HCEC 1CT (cell line): ENCODE measurements around the gene SLC38A10.

Source experiments
- DNase-seq: peaks from one replicate; pipeline ENCODE4 v3.0.0-alpha.2; 2017

Gene SLC38A10

GRCh38 chr17:81295676-81296381 is 722 bp upstream of the SLC38A10 start:
- peak; percentile 43 for DNase-seq

GRCh38 chr17:81294512-81295030 is 536 bp downstream of the SLC38A10 start:
- DNase-seq: no peak

GRCh38 chr17:81292450-81292849 is 2.7 kb downstream of the SLC38A10 start:
- no peak for DNase-seq

- peak; percentile 23 for DNase-seq
These were observed 3.4 kb downstream of the SLC38A10 start for GRCh38 chr17:81291662-81292061.

- no peak for DNase-seq
These were observed 4.9 kb downstream of the SLC38A10 start for GRCh38 chr17:81290230-81290629.

GRCh38 chr17:81289627-81290026 is 5.5 kb downstream of the SLC38A10 start:
- no peak for DNase-seq

- no peak for DNase-seq
These were observed 6.4 kb downstream of the SLC38A10 start for GRCh38 chr17:81288715-81289114.

GRCh38 chr17:81287741-81288430 is 7.2 kb downstream of the SLC38A10 start:
- DNase-seq: no peak

- DNase-seq: no peak
These were observed 8.0 kb downstream of the SLC38A10 start for GRCh38 chr17:81287152-81287551.

GRCh38 chr17:81286491-81287145 is 8.5 kb downstream of the SLC38A10 start:
- no peak for DNase-seq

GRCh38 chr17:81285894-81286293 is 9.2 kb downstream of the SLC38A10 start:
- no peak for DNase-seq

- DNase-seq: no peak
These were observed 9.8 kb downstream of the SLC38A10 start for GRCh38 chr17:81285179-81285878.

GRCh38 chr17:81282876-81283275 is 12.2 kb downstream of the SLC38A10 start:
- no peak for DNase-seq

GRCh38 chr17:81282141-81282540 is 13.0 kb downstream of the SLC38A10 start:
- no peak for DNase-seq

- DNase-seq: no peak
These were observed 14.5 kb downstream of the SLC38A10 start for GRCh38 chr17:81280571-81280970.

- DNase-seq: no peak
These were observed 15.5 kb downstream of the SLC38A10 start for GRCh38 chr17:81279278-81280275.

- no peak for DNase-seq
These were observed 16.3 kb downstream of the SLC38A10 start for GRCh38 chr17:81278831-81279230.

- DNase-seq: no peak
These were observed 17.0 kb downstream of the SLC38A10 start for GRCh38 chr17:81277946-81278693.

GRCh38 chr17:81277421-81277820 is 17.7 kb downstream of the SLC38A10 start:
- DNase-seq: no peak

- DNase-seq: no peak
These were observed 18.3 kb downstream of the SLC38A10 start for GRCh38 chr17:81276781-81277180.

GRCh38 chr17:81274471-81274855 is 20.6 kb downstream of the SLC38A10 start:
- no peak for DNase-seq
